ENCODE results near the gene MICU1.

The MICU1 gene

GRCh38 chr10:72342911-72343310 lies 283.0 kb downstream of the MICU1 start:
- no peak for TF ChIP-seq CTCF (IDR thresholded peaks at IDR 0.05)

- peak; percentile 81 for TF ChIP-seq CTCF (IDR thresholded peaks at IDR 0.05)
These were observed 285.2 kb downstream of the MICU1 start for GRCh38 chr10:72340510-72341261.

- no peak for TF ChIP-seq CTCF (IDR thresholded peaks at IDR 0.05)
These were observed 287.7 kb downstream of the MICU1 start for GRCh38 chr10:72338180-72338579.

GRCh38 chr10:72337722-72338121 lies 288.2 kb downstream of the MICU1 start:
- no peak for TF ChIP-seq CTCF (IDR thresholded peaks at IDR 0.05)

- peak; percentile 99 for TF ChIP-seq CTCF (IDR thresholded peaks at IDR 0.05)
These were observed 288.7 kb downstream of the MICU1 start for GRCh38 chr10:72337039-72337629.

GRCh38 chr10:72336259-72337038 lies 289.4 kb downstream of the MICU1 start:
- no peak for TF ChIP-seq CTCF (IDR thresholded peaks at IDR 0.05)

- no peak for TF ChIP-seq CTCF (IDR thresholded peaks at IDR 0.05)
These were observed 290.3 kb downstream of the MICU1 start for GRCh38 chr10:72335394-72336258.

Measured in LNCAP (cell line).